SK-N-SH (cell line): Measurements from ENCODE around the gene MLF2. TPM values are rescaled to one million over a fixed set of nuclear protein-coding genes. Genes with fewer than 3 reads are reported as not detected.

ENCODE experiments used
- CTCF ChIA-PET: fragments of 300-600, 350-600 bp; formaldehyde crosslinking; extraction: SDS; loops from one replicate; lab custom pipeline; 2021; lab: Yijun Ruan, JAX
- POLR2A ChIA-PET: fragments of 350-600 bp; sonication (Branson Sonifier 250); formaldehyde crosslinking; extraction: SDS; loops from one replicate; lab custom pipeline; 2020; ENCODE audit warnings: antibody characterized with exemption, inconsistent platforms; lab: Yijun Ruan, JAX
- DNase-seq: peaks from one replicate; pipeline ENCODE4 v3.0.0; 2012
- H2AFZ ChIP-seq: fragments of 200-600 bp; sonication (generic); 2 replicates; pipeline ENCODE4 v1.8.1; 2016; ENCODE audit warnings: antibody characterized with exemption, mild to moderate bottlenecking, low read depth
- H3F3A ChIP-seq: fragments of 200-600 bp; sonication (generic); replicated peaks from 2 replicates; pipeline ENCODE3; 2016; ENCODE audit warnings: antibody characterized with exemption, mild to moderate bottlenecking; ENCODE audit not compliant: insufficient read depth
- H3K27ac ChIP-seq, 2 experiments: fragments of 200-500 bp in 1 of 2; fragments of 200-600 bp in 1 of 2; sonication (Bioruptor generic) in 1 of 2; sonication (generic), shearing (Covaris generic) in 1 of 2; 2 replicates each; pipeline versions ENCODE4 v1.5.1 to v1.6.1; 2014 to 2016; ENCODE audit warnings: low read depth in 2 of 2, inconsistent platforms in 1 of 2, low read length in 1 of 2, mild to moderate bottlenecking in 1 of 2, mixed read lengths in 1 of 2
- H3K27me3 ChIP-seq: fragments of 200-600 bp; sonication (generic), shearing (Covaris generic); 2 replicates; pipeline ENCODE4 v1.6.1; 2016; ENCODE audit warnings: mixed run types; ENCODE audit not compliant: insufficient read depth
- H3K36me3 ChIP-seq, 2 experiments: fragments of 200-500 bp in 1 of 2; fragments of 200-600 bp in 1 of 2; sonication (Bioruptor generic) in 1 of 2; sonication (generic) in 1 of 2; replicated peaks in 1 of 2; 2 replicates each; pipeline versions ENCODE3 to v1.5.1; 2014 to 2016; ENCODE audit warnings: low read length in 1 of 2, mild to moderate bottlenecking in 1 of 2; ENCODE audit not compliant: insufficient read depth in 2 of 2, control insufficient read depth in 1 of 2
- H3K4me1 ChIP-seq, 2 experiments: fragments of 200-500 bp in 1 of 2; fragments of 200-600 bp in 1 of 2; sonication (Bioruptor generic) in 1 of 2; sonication (generic), shearing (Covaris generic) in 1 of 2; 2 replicates each; pipeline versions ENCODE4 v1.5.1 to v1.6.1; 2014 to 2016; ENCODE audit warnings: low read depth in 1 of 2, low read length in 1 of 2, mixed run types in 1 of 2; ENCODE audit not compliant: insufficient read depth in 2 of 2, control insufficient read depth in 1 of 2
- H3K4me2 ChIP-seq: fragments of 200-600 bp; sonication (generic), shearing (Covaris generic); 2 replicates; pipeline ENCODE4 v1.6.1; 2017; ENCODE audit warnings: mixed run types
- H3K4me3 ChIP-seq, 2 experiments: fragments of 200-500 bp in 1 of 2; fragments of 200-600 bp in 1 of 2; sonication (Bioruptor generic) in 1 of 2; sonication (generic), shearing (Covaris generic) in 1 of 2; 2 replicates each; pipeline versions ENCODE4 v1.5.1 to v1.8.1; 2014 to 2016; ENCODE audit warnings: low read depth in 2 of 2, inconsistent platforms in 1 of 2, low read length in 1 of 2, mild to moderate bottlenecking in 1 of 2, mixed read lengths in 1 of 2, moderate library complexity in 1 of 2
- H3K79me2 ChIP-seq: fragments of 200-600 bp; sonication (generic); 2 replicates; pipeline ENCODE4 v1.8.1; 2017; ENCODE audit warnings: mild to moderate bottlenecking; ENCODE audit not compliant: insufficient read depth
- H3K9ac ChIP-seq: fragments of 200-600 bp; sonication (generic); 2 replicates; pipeline ENCODE4 v1.6.1; 2017; ENCODE audit warnings: mixed run types
- H3K9me2 ChIP-seq: fragments of 200-600 bp; sonication (generic); 2 replicates; pipeline ENCODE4 v1.6.1; 2017; ENCODE audit warnings: mixed run types
- H3K9me3 ChIP-seq: fragments of 200-600 bp; sonication (generic); 2 replicates; pipeline ENCODE4 v1.6.1; 2017; ENCODE audit warnings: mixed run types, mild to moderate bottlenecking, moderate library complexity
- H4K20me1 ChIP-seq: fragments of 200-600 bp; sonication (generic); 2 replicates; pipeline ENCODE4 v1.6.1; 2017; ENCODE audit warnings: mild to moderate bottlenecking, mixed run types; ENCODE audit not compliant: insufficient read depth
- CHD2 ChIP-seq: fragments of 150-350 bp; IDR thresholded peaks from 2 replicates; pipeline ENCODE4 v1.6.1; 2018; ENCODE audit warnings: low read length; ENCODE audit not compliant: partially characterized antibody
- ELF1 ChIP-seq: IDR thresholded peaks from 2 replicates; pipeline ENCODE4 v1.4.0; 2012
- EZH2phosphoT487 ChIP-seq: fragments of 200-600 bp; sonication (generic); IDR thresholded peaks from 2 replicates; pipeline ENCODE4 v1.6.1; 2017; ENCODE audit warnings: low read depth, mixed run types, mild to moderate bottlenecking, antibody characterized with exemption, moderate library complexity, borderline replicate concordance
- FOXJ3 ChIP-seq: sonication (generic); formaldehyde crosslinking; IDR thresholded peaks from 2 replicates; pipeline ENCODE4 v1.5.1; 2020; ENCODE audit warnings: mild to moderate bottlenecking, missing genetic modification reagents
- MEF2A ChIP-seq: IDR thresholded peaks from 2 replicates; pipeline ENCODE4 v1.4.0; 2012; ENCODE audit warnings: low read depth, borderline replicate concordance
- MXI1 ChIP-seq: IDR thresholded peaks from 2 replicates; pipeline ENCODE4 v1.6.1; 2012; ENCODE audit warnings: mild to moderate bottlenecking, low read depth, low read length, improper control_type of control experiment
- NFIC ChIP-seq: IDR thresholded peaks from 2 replicates; pipeline ENCODE4 v1.4.0; 2012; ENCODE audit warnings: borderline replicate concordance
- NRF1 ChIP-seq: IDR thresholded peaks from 2 replicates; pipeline ENCODE4 v1.6.1; 2012; ENCODE audit warnings: low read depth, mild to moderate bottlenecking, low read length
- POLR2AphosphoS5 ChIP-seq: IDR thresholded peaks from 2 replicates; pipeline ENCODE4 v1.6.1; 2012; ENCODE audit warnings: low read depth, low read length
- RCOR1 ChIP-seq: fragments of 150-350 bp; IDR thresholded peaks from 2 replicates; pipeline ENCODE4 v1.6.1; 2017; ENCODE audit warnings: antibody characterized with exemption, low read length
- RFX5 ChIP-seq: IDR thresholded peaks from 2 replicates; pipeline ENCODE4 v1.6.1; 2012; ENCODE audit warnings: mild to moderate bottlenecking, improper control_type of control experiment, low read length
- SIN3A ChIP-seq: IDR thresholded peaks from 2 replicates; pipeline ENCODE4 v1.6.1; 2012; ENCODE audit warnings: low read depth, mild to moderate bottlenecking, low read length, moderate library complexity, borderline replicate concordance
- SMC3 ChIP-seq: IDR thresholded peaks from 2 replicates; pipeline ENCODE4 v1.6.1; 2012; ENCODE audit warnings: low read depth, low read length, improper control_type of control experiment
- TAF1 ChIP-seq: IDR thresholded peaks from 2 replicates; pipeline ENCODE4 v1.6.1; 2012; ENCODE audit warnings: low read depth, mild to moderate bottlenecking, low read length, moderate library complexity, borderline replicate concordance
- TCF12 ChIP-seq: IDR thresholded peaks from 2 replicates; pipeline ENCODE4 v1.4.0; 2012
- TEAD4 ChIP-seq: IDR thresholded peaks from 2 replicates; pipeline ENCODE4 v1.4.0; 2012; ENCODE audit warnings: mild to moderate bottlenecking, borderline replicate concordance; ENCODE audit not compliant: insufficient read depth
- YY1 ChIP-seq: IDR thresholded peaks from 2 replicates; pipeline ENCODE4 v1.4.0; 2012; ENCODE audit warnings: low read depth, mild to moderate bottlenecking
- WGBS: methylation state at CpG from one replicate; pipeline ENCODE4 v1.1.6; 2017; ENCODE audit warnings: low lambda C conversion rate; 5-methylcytosine and 5-hydroxymethylcytosine counted together
- polyA plus RNA-seq, 3 experiments: library from polyadenylated mRNA; depleted of rRNA; stranded (reverse); fragments of >200 nt; gene quantifications; 2 replicates each; pipeline ENCODE4 v1.2.3, GENCODE V29; 2012
- TF ChIP-seq, protein P1 (sequence below): IDR thresholded peaks from 2 replicates; pipeline ENCODE4 v1.6.1; 2012; ENCODE audit warnings: mild to moderate bottlenecking, low read depth, low read length, moderate library complexity
- TF ChIP-seq, protein P2 (sequence below): IDR thresholded peaks from 2 replicates; pipeline ENCODE4 v1.4.0; 2012; ENCODE audit warnings: low read depth
- TF ChIP-seq, protein P3 (sequence below): IDR thresholded peaks from 2 replicates; pipeline ENCODE4 v1.4.0; 2012; ENCODE audit warnings: low read depth, borderline replicate concordance
- TF ChIP-seq, protein P4 (sequence below): fragments of 150-350 bp; IDR thresholded peaks from 2 replicates; pipeline ENCODE4 v1.6.1; 2017; ENCODE audit warnings: antibody characterized with exemption, low read length, low read depth, borderline replicate concordance
- TF ChIP-seq, protein P5 (sequence below): IDR thresholded peaks from 2 replicates; pipeline ENCODE4 v1.4.0; 2012; ENCODE audit warnings: low read depth, borderline replicate concordance
- TF ChIP-seq, protein P6 (sequence below): IDR thresholded peaks from 2 replicates; pipeline ENCODE4; 2012

Gene MLF2
- polyA plus RNA-seq, 1 of the 3 experiments (the other 2 are of a cell fraction), result 535 TPM

DNA sequence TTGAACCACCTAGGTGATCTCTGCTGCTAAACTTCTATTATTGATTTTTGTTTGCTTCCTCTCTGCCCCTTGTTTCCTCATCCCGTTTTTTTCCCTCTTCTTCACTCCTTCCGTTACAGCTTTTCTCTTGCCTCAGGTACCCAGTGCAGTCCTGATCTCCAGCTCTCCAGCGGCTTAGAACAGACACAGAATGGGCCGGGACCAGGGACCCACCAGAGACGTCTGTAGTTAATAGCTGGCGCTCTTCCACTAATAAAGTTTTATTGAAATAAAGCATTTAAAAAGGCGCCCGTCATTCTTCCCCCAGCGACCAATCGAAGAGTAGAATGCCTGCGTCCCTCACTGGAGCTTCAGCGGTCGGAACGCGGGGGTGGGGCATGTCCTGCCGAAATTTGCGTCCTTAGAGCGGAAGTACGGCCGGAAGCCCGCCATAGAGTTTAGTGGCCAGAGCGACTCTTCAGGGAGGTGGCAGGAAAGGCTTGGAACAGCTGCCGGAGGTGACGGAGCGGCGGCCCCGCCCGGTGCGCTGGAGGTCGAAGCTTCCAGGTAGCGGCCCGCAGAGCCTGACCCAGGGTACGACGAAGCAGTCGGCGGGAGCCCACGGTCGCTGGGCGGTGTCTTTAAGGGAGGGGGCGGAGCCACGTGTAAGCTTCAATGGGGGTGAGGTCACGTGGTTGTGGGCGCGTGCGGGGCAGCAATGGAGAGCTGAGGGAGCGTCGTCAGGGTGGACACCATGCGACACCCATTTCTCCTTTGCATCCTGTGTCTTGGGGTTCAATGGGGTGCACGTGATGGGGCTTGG is 29.1 kb downstream of the MLF2 start, which contains the start of gene COPS7A:
TSS of gene COPS7A (plus strand) at position 440 of the 802 bp plus-strand sequence. CDS start 611 bp downstream, outside the sequence.
- ChIA-PET POLR2A (interaction anchor here (0.6 to 2.6 kb wide), 24 partner anchors 9 to 220 kb away, joined by 3 to 50 read pairs (median 4); partner anchors contain the start of genes C12orf57, CDCA3, GAPDH and MLF2), CTCF (interaction anchor here (0.6 to 3.3 kb wide), 17 partner anchors 10 to 259 kb away, joined by 3 to 20 read pairs (median 4); partner anchors contain the start of genes C12orf57, MLF2, PTMS and RNU7-1)
- Histone ChIP-seq H3K79me2 (peaks cover 17% of the 10 kb centered on the region; the same call in 1 of the 2 replicates), H3K4me2 (peak within 1 kb of the TSS; percentile 86), H2AFZ (peak within 1 kb of the TSS; percentile 97), H3K9me2 (no peaks in the 10 kb centered on the region), H4K20me1 (no peaks in the 10 kb centered on the region), H3K4me1 (peaks cover 0 to 9% of the 10 kb centered on the region in 2 experiments; a peak in 1 of 4 replicates), H3F3A (peaks cover 17% of the 10 kb centered on the region), H3K27me3 (no peaks in the 10 kb centered on the region), H3K36me3 (peaks cover 9 to 15% of the 10 kb centered on the region in 2 experiments), H3K9ac (peak within 1 kb of the TSS; percentile 66), H3K9me3 (no peaks in the 10 kb centered on the region), H3K27ac (peak within 1 kb of the TSS; percentile 84 to 87), H3K4me3 (peak within 1 kb of the TSS; percentile 57 to 65)
- peak; percentile 96 for DNase-seq
- WGBS, result 2% methylated on average over 15 of the region's 49 CpGs
- TF ChIP-seq TAF1, result peak; percentile 58
- TF ChIP-seq, protein P1, sequence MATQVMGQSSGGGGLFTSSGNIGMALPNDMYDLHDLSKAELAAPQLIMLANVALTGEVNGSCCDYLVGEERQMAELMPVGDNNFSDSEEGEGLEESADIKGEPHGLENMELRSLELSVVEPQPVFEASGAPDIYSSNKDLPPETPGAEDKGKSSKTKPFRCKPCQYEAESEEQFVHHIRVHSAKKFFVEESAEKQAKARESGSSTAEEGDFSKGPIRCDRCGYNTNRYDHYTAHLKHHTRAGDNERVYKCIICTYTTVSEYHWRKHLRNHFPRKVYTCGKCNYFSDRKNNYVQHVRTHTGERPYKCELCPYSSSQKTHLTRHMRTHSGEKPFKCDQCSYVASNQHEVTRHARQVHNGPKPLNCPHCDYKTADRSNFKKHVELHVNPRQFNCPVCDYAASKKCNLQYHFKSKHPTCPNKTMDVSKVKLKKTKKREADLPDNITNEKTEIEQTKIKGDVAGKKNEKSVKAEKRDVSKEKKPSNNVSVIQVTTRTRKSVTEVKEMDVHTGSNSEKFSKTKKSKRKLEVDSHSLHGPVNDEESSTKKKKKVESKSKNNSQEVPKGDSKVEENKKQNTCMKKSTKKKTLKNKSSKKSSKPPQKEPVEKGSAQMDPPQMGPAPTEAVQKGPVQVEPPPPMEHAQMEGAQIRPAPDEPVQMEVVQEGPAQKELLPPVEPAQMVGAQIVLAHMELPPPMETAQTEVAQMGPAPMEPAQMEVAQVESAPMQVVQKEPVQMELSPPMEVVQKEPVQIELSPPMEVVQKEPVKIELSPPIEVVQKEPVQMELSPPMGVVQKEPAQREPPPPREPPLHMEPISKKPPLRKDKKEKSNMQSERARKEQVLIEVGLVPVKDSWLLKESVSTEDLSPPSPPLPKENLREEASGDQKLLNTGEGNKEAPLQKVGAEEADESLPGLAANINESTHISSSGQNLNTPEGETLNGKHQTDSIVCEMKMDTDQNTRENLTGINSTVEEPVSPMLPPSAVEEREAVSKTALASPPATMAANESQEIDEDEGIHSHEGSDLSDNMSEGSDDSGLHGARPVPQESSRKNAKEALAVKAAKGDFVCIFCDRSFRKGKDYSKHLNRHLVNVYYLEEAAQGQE, result 0 out of 2 replicates have a peak, but pooled peaks have one; percentile 31
- peak; percentile 57 for TF ChIP-seq POLR2AphosphoS5
- no peak for TF ChIP-seq EZH2phosphoT487
- TF ChIP-seq, protein P2, sequence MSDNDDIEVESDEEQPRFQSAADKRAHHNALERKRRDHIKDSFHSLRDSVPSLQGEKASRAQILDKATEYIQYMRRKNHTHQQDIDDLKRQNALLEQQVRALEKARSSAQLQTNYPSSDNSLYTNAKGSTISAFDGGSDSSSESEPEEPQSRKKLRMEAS, result peak; percentile 100
- peak; percentile 62; the same call in 1 of the 2 replicates for TF ChIP-seq FOXJ3 (CRISPR knock-in tag)
- TF ChIP-seq TEAD4, result no peak
- peak; percentile 68; the same call in 1 of the 2 replicates for TF ChIP-seq RFX5
- TF ChIP-seq, protein P3, sequence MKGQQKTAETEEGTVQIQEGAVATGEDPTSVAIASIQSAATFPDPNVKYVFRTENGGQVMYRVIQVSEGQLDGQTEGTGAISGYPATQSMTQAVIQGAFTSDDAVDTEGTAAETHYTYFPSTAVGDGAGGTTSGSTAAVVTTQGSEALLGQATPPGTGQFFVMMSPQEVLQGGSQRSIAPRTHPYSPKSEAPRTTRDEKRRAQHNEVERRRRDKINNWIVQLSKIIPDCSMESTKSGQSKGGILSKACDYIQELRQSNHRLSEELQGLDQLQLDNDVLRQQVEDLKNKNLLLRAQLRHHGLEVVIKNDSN, result peak; percentile 93
- TF ChIP-seq MXI1, result peak; percentile 97
- 0 out of 2 replicates have a peak, but pooled peaks have one; percentile 21 for TF ChIP-seq NRF1
- TF ChIP-seq NFIC, result no peak
- TF ChIP-seq CHD2, result peak; percentile 80
- TF ChIP-seq YY1, result peak; percentile 70
- peak; percentile 91 for TF ChIP-seq ELF1
- TF ChIP-seq TCF12, result peak; percentile 30; the same call in 1 of the 2 replicates
- no peak for TF ChIP-seq SIN3A
- TF ChIP-seq MEF2A, result no peak
- TF ChIP-seq, protein P4, sequence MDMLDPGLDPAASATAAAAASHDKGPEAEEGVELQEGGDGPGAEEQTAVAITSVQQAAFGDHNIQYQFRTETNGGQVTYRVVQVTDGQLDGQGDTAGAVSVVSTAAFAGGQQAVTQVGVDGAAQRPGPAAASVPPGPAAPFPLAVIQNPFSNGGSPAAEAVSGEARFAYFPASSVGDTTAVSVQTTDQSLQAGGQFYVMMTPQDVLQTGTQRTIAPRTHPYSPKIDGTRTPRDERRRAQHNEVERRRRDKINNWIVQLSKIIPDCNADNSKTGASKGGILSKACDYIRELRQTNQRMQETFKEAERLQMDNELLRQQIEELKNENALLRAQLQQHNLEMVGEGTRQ, result peak; percentile 73
- 0 out of 2 replicates have a peak, but pooled peaks have one; percentile 11 for TF ChIP-seq SMC3
- no peak for TF ChIP-seq RCOR1
- TF ChIP-seq, protein P5, sequence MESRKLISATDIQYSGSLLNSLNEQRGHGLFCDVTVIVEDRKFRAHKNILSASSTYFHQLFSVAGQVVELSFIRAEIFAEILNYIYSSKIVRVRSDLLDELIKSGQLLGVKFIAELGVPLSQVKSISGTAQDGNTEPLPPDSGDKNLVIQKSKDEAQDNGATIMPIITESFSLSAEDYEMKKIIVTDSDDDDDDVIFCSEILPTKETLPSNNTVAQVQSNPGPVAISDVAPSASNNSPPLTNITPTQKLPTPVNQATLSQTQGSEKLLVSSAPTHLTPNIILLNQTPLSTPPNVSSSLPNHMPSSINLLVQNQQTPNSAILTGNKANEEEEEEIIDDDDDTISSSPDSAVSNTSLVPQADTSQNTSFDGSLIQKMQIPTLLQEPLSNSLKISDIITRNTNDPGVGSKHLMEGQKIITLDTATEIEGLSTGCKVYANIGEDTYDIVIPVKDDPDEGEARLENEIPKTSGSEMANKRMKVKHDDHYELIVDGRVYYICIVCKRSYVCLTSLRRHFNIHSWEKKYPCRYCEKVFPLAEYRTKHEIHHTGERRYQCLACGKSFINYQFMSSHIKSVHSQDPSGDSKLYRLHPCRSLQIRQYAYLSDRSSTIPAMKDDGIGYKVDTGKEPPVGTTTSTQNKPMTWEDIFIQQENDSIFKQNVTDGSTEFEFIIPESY, result peak; percentile 67; the same call in 1 of the 2 replicates
- TF ChIP-seq, protein P6, sequence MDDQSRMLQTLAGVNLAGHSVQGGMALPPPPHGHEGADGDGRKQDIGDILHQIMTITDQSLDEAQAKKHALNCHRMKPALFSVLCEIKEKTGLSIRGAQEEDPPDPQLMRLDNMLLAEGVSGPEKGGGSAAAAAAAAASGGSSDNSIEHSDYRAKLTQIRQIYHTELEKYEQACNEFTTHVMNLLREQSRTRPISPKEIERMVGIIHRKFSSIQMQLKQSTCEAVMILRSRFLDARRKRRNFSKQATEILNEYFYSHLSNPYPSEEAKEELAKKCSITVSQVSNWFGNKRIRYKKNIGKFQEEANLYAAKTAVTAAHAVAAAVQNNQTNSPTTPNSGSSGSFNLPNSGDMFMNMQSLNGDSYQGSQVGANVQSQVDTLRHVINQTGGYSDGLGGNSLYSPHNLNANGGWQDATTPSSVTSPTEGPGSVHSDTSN, result peak; percentile 93
